ENCODE results near the gene PARP8. TPM values are rescaled to one million over a fixed set of nuclear protein-coding genes. Genes with fewer than 3 reads are reported as not detected.

PARP8 gene
- total and polyA plus RNA-seq, 2 of the 8 experiments (the other 6 are each of a cell fraction or from before 2014, with no cell fraction given), result 16.6 to 30.6 TPM

DNA sequence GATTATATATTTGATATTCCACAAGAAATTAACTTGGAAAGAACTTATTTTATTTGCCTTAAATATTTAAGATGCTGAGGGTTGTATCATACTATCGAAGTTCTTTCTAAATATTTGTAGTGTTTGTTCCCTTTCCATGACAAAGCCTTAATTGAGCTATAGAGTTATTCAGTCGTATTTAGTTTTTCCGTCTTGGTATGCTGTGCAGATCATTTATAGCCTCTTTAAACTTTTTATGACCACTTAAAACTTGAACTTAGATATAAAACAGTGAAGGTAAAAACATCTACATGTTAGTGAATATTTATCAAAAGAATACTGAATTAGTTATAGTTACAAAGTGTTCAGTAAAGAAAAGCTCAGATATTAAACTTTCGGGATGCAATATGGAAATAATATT, 74.4 kb downstream of the PARP8 start:
- Histone ChIP-seq H3K18ac (ENCODE audit: extremely low read depth, low read length) (no peak overlapping the region), H3K79me1 (ENCODE audit: low read depth, low read length) (no peaks in the 10 kb centered on the region; the same call in 1 of the 2 replicates), H2BK120ac (replicated peaks; ENCODE audit: low read depth, low read length) (no peak overlapping the region), H2BK12ac (ENCODE audit: low read depth, low read length) (no peak overlapping the region), H3K9me3 (ENCODE audit: insufficient read depth in 2 of 2, low read depth in 1 of 2, low read length in 1 of 2) (no peaks in the 10 kb centered on the region), H4K20me1 (replicated peaks in 1 of 2; ENCODE audit: control insufficient read depth in 1 of 2, insufficient read depth in 2 of 2, low read length in 2 of 2) (no peaks in the 10 kb centered on the region), H2BK15ac (ENCODE audit: low read length) (no peak overlapping the region), H4K5ac (ENCODE audit: insufficient read length, low read depth, low read length) (no peak overlapping the region), H3K9ac (replicated peaks in 1 of 4; ENCODE audit: extremely low read depth in 1 of 4, low read depth in 3 of 4, low read length in 3 of 4) (no peak overlapping the region), H3K4me2 (ENCODE audit: insufficient read depth in 1 of 2, low read depth in 2 of 2, low read length in 2 of 2) (no peak overlapping the region), H3K4ac (replicated peaks; ENCODE audit: insufficient read length, low read depth, low read length) (no peak overlapping the region), H2BK20ac (ENCODE audit: low read length) (no peak overlapping the region), H3K79me2 (ENCODE audit: control insufficient read depth in 1 of 2, insufficient read depth in 2 of 2, low read length in 2 of 2) (peaks cover 0 to 83% of the 10 kb centered on the region in 2 experiments; a peak in 2 of 4 replicates), H4K8ac (ENCODE audit: extremely low read depth, insufficient read depth, low read length) (no peak overlapping the region), H3K14ac (ENCODE audit: insufficient read length) (no peak overlapping the region), H2AFZ (ENCODE audit: low read length) (no peak overlapping the region), H3K23me2 (ENCODE audit: low read depth, low read length) (no peaks in the 10 kb centered on the region), H3K27ac (ENCODE audit: low read depth, low read length) (no peak overlapping the region), H3K27me3 (replicated peaks in 1 of 4; ENCODE audit: control insufficient read depth in 3 of 4, extremely low read depth in 1 of 4, insufficient read depth in 3 of 4, low read length in 3 of 4) (no peaks in the 10 kb centered on the region), H3K4me1 (replicated peaks in 1 of 4; ENCODE audit: control insufficient read depth in 3 of 4, insufficient read depth in 4 of 4, low read length in 3 of 4) (peaks cover 0 to 9% (median 2%) of the 10 kb centered on the region in 4 experiments; a peak in 3 of 7 replicates), H2AK5ac (ENCODE audit: low read depth, low read length) (no peak overlapping the region), H3K23ac (ENCODE audit: insufficient read length) (no peak overlapping the region), H3K56ac (replicated peaks; ENCODE audit: insufficient read length, low read depth, low read length) (no peak overlapping the region), H4K91ac (replicated peaks; ENCODE audit: insufficient read length, low read length) (no peak overlapping the region), H2BK5ac (ENCODE audit: low read depth, low read length) (no peak overlapping the region), H3K4me3 (ENCODE audit: extremely low read depth in 1 of 4, insufficient read depth in 2 of 4, low read depth in 3 of 4, low read length in 4 of 4) (no peak overlapping the region), H3K36me3 (ENCODE audit: control insufficient read depth in 2 of 4, insufficient read depth in 4 of 4, low read length in 3 of 4) (no peaks in the 10 kb centered on the region)
- TF ChIP-seq MAFK (IDR thresholded peaks at IDR 0.05; ENCODE audit: low read depth, low read length), result no peak
- TF ChIP-seq, protein P1, sequence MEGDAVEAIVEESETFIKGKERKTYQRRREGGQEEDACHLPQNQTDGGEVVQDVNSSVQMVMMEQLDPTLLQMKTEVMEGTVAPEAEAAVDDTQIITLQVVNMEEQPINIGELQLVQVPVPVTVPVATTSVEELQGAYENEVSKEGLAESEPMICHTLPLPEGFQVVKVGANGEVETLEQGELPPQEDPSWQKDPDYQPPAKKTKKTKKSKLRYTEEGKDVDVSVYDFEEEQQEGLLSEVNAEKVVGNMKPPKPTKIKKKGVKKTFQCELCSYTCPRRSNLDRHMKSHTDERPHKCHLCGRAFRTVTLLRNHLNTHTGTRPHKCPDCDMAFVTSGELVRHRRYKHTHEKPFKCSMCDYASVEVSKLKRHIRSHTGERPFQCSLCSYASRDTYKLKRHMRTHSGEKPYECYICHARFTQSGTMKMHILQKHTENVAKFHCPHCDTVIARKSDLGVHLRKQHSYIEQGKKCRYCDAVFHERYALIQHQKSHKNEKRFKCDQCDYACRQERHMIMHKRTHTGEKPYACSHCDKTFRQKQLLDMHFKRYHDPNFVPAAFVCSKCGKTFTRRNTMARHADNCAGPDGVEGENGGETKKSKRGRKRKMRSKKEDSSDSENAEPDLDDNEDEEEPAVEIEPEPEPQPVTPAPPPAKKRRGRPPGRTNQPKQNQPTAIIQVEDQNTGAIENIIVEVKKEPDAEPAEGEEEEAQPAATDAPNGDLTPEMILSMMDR (IDR thresholded peaks at IDR 0.05; ENCODE audit: control extremely low read depth in 1 of 3, insufficient read depth in 1 of 3, low read depth in 1 of 3, low read length in 3 of 3), result no peak
- POLR2A ChIA-PET (ENCODE audit: partially characterized antibody), result interaction anchor here (0.6 to 0.7 kb wide), 2 partner anchors 11 to 74 kb away, joined by 3 read pairs; no protein-coding TSS in a partner anchor
- WGBS, 2 experiments (ENCODE audit: extremely low coverage in 1 of 2, insufficient coverage in 1 of 2, insufficient read length in 1 of 2, insufficient replicate concordance in 2 of 2, low coverage in 1 of 2, low lambda C conversion rate in 2 of 2, missing lambda C conversion rate in 1 of 2), result 86% methylated on average over 4 of the region's 4 CpGs; no CpG with 5 or more reads in 1 of the 2 experiments
- CTCF ChIA-PET (ENCODE audit: partially characterized antibody), result interaction anchor here (1.8 kb wide), 1 partner anchor 11 kb away, joined by 7 read pairs; no protein-coding TSS in a partner anchor
- FAIRE-seq (no peak), DNase-seq (ENCODE audit: low read depth in 1 of 2, low spot score in 2 of 2) (no peak)

Measured in H1 (cell line).